ENCODE measurements around the gene SLC50A1.
A peak's percentile ranks its signal among the peaks of the same experiment; 100 is the strongest.
"Not testable (repeated sequence)": the region's sequence is repeated elsewhere in the genome, so short reads cannot be mapped to it uniquely, and the experiment has no call there.

SLC50A1 gene

GRCh38 chr1:155117610-155118009, 18.0 kb upstream of the SLC50A1 start:
- no peak for DNase-seq

- not testable (repeated sequence) for DNase-seq
Observed at GRCh38 chr1:155118090-155118489, 17.6 kb upstream of the SLC50A1 start.

GRCh38 chr1:155120253-155120652, 15.4 kb upstream of the SLC50A1 start:
- DNase-seq = no peak

GRCh38 chr1:155121249-155121648, 14.4 kb upstream of the SLC50A1 start:
- no peak for DNase-seq

- no peak for DNase-seq
Observed at GRCh38 chr1:155122308-155122707, 13.3 kb upstream of the SLC50A1 start.

DNA sequence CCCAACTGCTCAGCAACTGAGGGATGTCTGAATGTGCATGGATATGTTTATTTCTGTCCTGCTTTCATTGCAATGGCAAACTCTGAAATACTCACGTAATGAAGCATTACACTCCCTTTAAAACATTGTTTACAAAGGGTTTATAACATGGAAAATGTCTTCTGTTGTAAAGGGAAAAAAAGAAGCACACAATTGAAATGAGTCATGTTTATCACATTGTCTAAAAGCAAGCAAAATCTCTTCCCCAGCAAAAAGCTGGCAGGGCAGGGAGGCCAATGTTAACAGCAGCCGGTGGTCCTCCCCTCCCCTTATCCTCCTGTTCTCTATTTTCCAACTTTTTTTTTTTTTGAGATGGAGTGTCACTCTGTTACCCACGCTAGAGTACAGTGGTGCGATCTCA, 11.9 kb upstream of the SLC50A1 start:
- DNase-seq = no peak

GRCh38 chr1:155124503-155125463, 10.9 kb upstream of the SLC50A1 start:
- DNase-seq = no peak

DNA sequence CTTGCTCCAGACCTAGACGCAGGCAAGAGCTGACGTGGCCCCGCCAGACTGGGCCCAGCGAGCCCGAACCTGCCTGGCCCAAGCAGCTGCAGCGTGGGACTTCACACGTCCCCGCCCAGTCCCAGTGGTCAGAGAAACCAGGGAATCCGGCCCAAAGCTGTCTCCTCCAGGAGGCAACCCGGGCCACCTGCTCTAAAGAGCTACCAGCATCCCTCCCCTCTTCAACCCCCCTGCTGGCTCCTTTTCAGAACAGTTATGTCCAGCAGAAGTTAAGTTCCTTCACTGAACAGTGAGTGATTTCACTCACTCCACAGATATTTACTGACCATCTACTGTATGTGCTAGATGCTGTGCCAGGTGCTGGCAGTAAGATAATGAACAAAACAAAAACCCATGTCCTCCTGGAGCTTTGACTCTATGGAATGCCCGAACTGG, 10.1 kb upstream of the SLC50A1 start:
- DNase-seq = no peak

GRCh38 chr1:155125946-155126555, 9.6 kb upstream of the SLC50A1 start:
- DNase-seq = peak; percentile 37 to 46

GRCh38 chr1:155126556-155127104, 9.0 kb upstream of the SLC50A1 start:
- DNase-seq = no peak

DNA sequence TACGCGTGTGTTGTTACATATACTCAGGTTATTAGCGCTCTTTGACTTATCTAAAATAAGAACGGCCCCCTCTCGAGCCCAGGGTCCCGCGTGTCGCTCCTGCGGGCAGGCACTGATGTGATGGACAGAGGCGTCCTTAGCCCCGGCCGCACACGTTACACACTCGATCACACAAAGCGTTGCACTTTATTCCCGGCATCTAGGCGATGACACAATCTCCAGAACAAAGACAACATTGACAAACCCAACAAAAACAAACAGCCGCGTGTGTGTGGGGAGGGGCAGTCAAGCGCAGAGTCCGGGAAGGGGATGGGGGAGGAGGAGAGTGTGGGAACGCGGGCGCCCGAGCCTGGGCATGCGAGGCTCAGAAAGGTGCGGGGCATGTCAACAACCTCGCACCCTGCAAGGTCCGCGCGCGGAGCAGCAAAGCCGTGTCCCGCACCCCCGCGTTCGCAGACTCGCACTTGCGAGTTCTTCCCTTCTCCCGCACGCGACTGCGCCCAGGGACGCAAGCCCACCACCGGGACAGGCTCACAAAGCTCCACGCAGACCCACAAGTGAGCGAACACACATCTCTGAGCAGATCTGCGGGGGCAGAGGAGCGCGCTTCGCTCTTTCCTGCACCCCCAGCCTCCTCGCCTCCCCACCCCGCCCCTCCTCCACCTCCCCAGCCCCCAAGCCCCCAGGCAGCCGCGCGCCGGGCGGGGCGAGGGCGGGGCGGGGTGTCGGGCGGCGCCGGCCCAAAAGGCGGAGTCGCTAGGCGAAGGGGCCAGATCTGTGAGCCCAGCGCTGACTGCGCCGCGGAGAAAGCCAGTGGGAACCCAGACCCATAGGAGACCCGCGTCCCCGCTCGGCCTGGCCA, 8.3 kb upstream of the SLC50A1 start, which contains the start of gene EFNA1:
EFNA1 (plus strand) TSS at position 772 of the 862 bp plus-strand sequence. CDS start 102 bp downstream, outside the sequence.
- DNase-seq = peak in 1 of 2 experiments; percentile 41

DNA sequence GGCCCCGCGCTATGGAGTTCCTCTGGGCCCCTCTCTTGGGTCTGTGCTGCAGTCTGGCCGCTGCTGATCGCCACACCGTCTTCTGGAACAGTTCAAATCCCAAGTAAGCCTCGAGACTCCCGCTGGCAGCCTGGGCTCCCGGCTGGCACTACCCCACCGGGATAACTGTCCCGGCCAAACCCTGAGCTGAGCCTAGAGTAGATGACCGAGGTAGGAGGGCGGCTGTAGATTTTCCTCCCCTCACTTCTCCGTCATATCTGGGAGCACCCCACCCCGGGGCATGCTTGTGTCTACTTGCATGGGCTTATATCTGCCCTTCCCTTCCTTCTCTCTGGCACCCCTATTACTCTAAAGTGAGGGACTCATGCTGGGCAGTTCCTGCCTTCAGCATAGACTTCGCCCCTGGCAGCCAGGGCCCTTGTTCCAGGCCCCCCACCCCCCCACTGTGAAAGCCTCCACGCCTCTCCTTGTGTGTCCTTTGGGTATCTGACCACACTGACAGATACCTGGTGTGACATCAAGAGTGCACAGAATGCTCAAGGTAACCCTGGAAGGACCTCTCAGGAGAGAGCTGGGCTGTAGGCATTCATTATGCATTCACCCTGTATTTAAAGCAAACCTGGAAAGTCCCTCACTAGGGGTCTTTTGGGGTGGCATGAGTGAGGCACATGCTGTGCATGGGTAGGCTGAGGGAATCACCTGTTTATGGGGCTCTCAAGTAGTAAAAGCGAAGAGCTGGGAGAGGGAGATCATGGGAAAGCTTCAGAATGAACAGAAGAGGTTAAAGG, 7.5 kb upstream of the SLC50A1 start:
- no peak for DNase-seq

GRCh38 chr1:155128755-155129473, 6.7 kb upstream of the SLC50A1 start:
- DNase-seq = no peak

DNA sequence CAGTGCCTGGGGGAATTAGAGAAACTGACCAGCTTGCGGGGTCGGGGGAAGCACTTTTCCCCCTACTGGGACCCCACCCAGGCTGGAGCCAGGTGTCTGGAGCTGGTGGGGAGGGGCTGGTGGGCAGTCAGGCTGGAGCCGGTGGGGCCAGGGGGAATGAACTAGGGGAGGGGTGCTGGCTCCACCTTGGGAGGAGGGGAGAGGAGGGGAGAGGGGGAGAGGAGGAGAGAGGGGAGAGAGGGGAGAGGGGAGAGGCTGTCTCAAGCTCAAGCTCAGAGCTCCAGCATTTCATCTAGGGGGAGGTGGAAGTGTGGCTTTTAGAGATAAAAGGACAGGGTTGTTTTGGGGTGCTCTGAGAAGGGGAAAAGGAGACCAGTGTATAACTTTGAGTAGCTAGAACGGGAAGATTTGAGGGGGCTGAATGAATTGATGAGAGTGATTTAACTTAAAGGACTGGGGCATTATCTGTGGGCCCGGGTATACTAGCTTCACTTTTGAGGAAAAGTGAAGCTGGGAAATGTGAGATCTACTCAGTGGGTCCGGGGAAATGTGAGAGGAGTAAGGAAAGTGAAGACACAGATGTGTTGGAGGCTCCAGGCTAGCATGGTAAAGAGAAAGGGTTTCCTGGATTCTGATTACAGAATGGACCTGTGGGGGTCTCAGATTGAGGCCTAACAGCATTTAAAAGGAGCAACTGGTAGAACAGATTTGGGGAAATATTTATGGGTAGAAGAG, 5.2 kb upstream of the SLC50A1 start:
- DNase-seq = no peak

DNA sequence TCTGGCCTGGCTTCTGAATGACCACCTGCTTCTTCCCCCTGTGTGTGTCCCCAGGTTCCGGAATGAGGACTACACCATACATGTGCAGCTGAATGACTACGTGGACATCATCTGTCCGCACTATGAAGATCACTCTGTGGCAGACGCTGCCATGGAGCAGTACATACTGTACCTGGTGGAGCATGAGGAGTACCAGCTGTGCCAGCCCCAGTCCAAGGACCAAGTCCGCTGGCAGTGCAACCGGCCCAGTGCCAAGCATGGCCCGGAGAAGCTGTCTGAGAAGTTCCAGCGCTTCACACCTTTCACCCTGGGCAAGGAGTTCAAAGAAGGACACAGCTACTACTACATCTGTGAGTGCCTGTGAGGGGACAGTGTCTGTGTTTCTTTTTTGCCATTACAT, 4.4 kb upstream of the SLC50A1 start:
- no peak for DNase-seq

DNA sequence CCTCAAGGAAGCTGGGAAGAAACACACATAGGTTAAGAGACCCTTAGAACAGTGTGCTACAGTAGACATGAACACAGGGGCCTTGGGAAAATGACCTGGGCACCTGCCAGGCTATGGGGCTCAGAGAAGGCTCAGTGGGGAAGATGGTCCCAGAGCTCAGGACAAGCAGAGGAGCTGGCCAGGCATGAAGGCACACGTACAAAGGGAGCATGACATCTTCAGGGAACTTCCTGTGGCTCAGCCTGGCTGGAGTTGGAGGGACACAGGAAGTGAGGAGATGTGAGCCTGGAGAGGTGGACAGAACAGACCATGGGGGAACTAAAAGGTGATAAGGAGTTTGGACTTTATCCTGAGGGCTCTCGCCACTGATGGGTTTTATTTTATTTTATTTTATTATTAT, 3.8 kb upstream of the SLC50A1 start:
- DNase-seq = no peak

DNA sequence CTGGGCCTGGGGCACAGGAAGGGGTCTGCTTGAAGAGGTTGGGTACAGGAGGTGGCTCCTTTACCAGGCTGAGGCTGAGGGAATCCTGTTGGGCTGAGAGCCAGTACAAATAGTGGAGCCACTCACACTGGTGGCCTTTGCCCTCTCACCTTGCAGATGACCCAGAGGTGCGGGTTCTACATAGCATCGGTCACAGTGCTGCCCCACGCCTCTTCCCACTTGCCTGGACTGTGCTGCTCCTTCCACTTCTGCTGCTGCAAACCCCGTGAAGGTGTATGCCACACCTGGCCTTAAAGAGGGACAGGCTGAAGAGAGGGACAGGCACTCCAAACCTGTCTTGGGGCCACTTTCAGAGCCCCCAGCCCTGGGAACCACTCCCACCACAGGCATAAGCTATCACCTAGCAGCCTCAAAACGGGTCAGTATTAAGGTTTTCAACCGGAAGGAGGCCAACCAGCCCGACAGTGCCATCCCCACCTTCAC, 1.8 kb upstream of the SLC50A1 start:
- no peak for DNase-seq

GRCh38 chr1:155134322-155134721, 1.3 kb upstream of the SLC50A1 start:
- no peak for DNase-seq

DNA sequence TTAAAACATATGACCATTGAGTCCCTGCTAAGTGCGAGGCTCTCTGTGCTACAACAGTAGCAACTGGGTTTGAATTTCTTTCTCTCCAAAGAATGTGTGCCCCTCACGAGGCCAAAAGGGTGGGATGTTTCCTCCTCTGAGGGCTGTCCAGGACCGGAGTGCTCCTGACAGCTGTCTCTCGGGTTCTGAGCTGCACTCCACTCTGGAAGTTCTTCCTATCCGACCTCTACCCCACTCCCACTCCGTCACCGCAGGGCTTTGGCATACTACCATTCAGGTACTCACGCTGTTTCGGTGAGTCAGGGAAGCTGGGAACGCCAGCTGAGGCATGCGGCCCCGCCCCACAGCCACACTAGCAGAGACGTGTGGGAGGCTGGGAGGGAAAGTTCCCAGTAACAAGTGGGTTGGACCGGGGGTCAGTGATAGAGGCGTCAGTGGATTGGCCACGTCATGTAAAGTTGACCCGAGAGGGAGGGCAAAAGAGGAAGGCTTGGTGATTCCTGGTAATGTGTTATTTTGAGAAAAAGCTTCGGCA, 705 bp upstream of the SLC50A1 start:
- DNase-seq = no peak

- DNase-seq = no peak
Observed at GRCh38 chr1:155136748-155137147, 1.1 kb downstream of the SLC50A1 start.

Data from cerebellar nuclear complex (tissue), 1 donor.